CD4-positive, CD25-positive, alpha-beta regulatory T cell (primary cell): ENCODE measurements around the gene FRMD3. TPM values are rescaled to one million over a fixed set of nuclear protein-coding genes. Genes with fewer than 3 reads are reported as not detected.

ENCODE experiments used
- ATAC-seq, 2 donors: fragments of 150-1000 bp; cut with Tn5 transposase; one replicate each; pipeline ENCODE4 v1.10.0; 2021; ENCODE audit warnings: low read depth in 2 of 2, moderate number of reproducible peaks in 2 of 2, moderate library complexity in 1 of 2
- DNase-seq, 3 donors: peaks; one replicate each; pipeline versions ENCODE4 v3.0.0 to v3.0.0-alpha.2; 2012 to 2022; ENCODE audit warnings: mixed read lengths in 1 of 3
- H3K27ac ChIP-seq: one replicate; pipeline ENCODE4 v1.7.0; 2013; ENCODE audit warnings: mild to moderate bottlenecking, low read length; ENCODE audit not compliant: insufficient read depth, poor library complexity, severe bottlenecking
- H3K27me3 ChIP-seq: one replicate; pipeline ENCODE4 v1.7.0; 2013; ENCODE audit warnings: low read length; ENCODE audit not compliant: control insufficient read depth, insufficient read depth
- H3K36me3 ChIP-seq: one replicate; pipeline ENCODE4 v1.7.0; 2013; ENCODE audit warnings: mild to moderate bottlenecking, low read length, moderate library complexity; ENCODE audit not compliant: control insufficient read depth, insufficient read depth
- H3K4me1 ChIP-seq: 2 replicates; pipeline ENCODE4 v1.7.0; 2013; ENCODE audit warnings: mild to moderate bottlenecking, low read length; ENCODE audit not compliant: insufficient read depth, control insufficient read depth, poor library complexity, severe bottlenecking
- H3K4me3 ChIP-seq: one replicate; pipeline ENCODE4 v1.7.0; 2013; ENCODE audit warnings: low read depth, mild to moderate bottlenecking, low read length, moderate library complexity
- H3K9me3 ChIP-seq, 2 experiments: 1 replicate in 1 of 2; 2 replicates in 1 of 2; pipeline ENCODE4 v1.7.0; 2013; ENCODE audit warnings: low read length in 2 of 2, mild to moderate bottlenecking in 1 of 2, moderate library complexity in 1 of 2; ENCODE audit not compliant: control insufficient read depth in 2 of 2
- H3K27ac Mint-ChIP-seq, 3 donors: one replicate each; pipeline ENCODE4 v1.8.0; 2020 to 2022; ENCODE audit warnings: mild to moderate bottlenecking in 3 of 3, mixed read lengths in 3 of 3, moderate library complexity in 2 of 3
- H3K27me3 Mint-ChIP-seq: one replicate; pipeline ENCODE4 v1.8.0; 2022; ENCODE audit warnings: mild to moderate bottlenecking, mixed read lengths
- H3K36me3 Mint-ChIP-seq: one replicate; pipeline ENCODE4 v1.8.0; 2020; ENCODE audit warnings: mixed read lengths
- H3K4me1 Mint-ChIP-seq, 4 donors: one replicate each; pipeline ENCODE4 v1.8.0; 2020 to 2022; ENCODE audit warnings: mixed read lengths in 4 of 4, mild to moderate bottlenecking in 1 of 4
- H3K4me3 Mint-ChIP-seq, 4 donors: one replicate each; pipeline ENCODE4 v1.8.0; 2020 to 2022; ENCODE audit warnings: mild to moderate bottlenecking in 4 of 4, mixed read lengths in 4 of 4, moderate library complexity in 3 of 4
- H3K9me3 Mint-ChIP-seq, 7 donors: one replicate each; pipeline ENCODE4 v1.8.0; 2020 to 2022; ENCODE audit warnings: mixed read lengths in 7 of 7, mild to moderate bottlenecking in 3 of 7, moderate library complexity in 2 of 7
- polyA plus RNA-seq, 4 donors: library from polyadenylated mRNA; unstranded; fragments of 300-500 nt; fragmentation: Illumina TruSeq; gene quantifications; one replicate each; pipeline ENCODE4 v1.2.3, GENCODE V29; 2021
- total RNA-seq: library from RNA; stranded (reverse); gene quantifications from one replicate; pipeline ENCODE4 v1.2.3, GENCODE V29; 2022

Gene FRMD3
- total and polyA plus RNA-seq, 5 donors from 2014 or later = 0.25 to 2.8 TPM; not detected in 3

GRCh38 chr9:83448626-83449025 lies 89.6 kb downstream of the FRMD3 start:
- Histone ChIP-seq H3K4me3 (no peak overlapping the region), H3K9me3 (no peaks in the 10 kb centered on the region), H3K4me1 (no peaks in the 10 kb centered on the region), H3K36me3 (no peaks in the 10 kb centered on the region), H3K27me3 (no peaks in the 10 kb centered on the region), H3K27ac (no peak overlapping the region)
- Mint-ChIP-seq H3K27me3 (no peaks in the 10 kb centered on the region), H3K36me3 (no peaks in the 10 kb centered on the region), H3K4me3 (no peak overlapping the region), H3K27ac (no peak overlapping the region), H3K4me1 (no peaks in the 10 kb centered on the region), H3K9me3 (peaks cover 0 to 3% (median 0%) of the 10 kb centered on the region in 7 donors)
- ATAC-seq (no peak), DNase-seq (no peak)

DNA sequence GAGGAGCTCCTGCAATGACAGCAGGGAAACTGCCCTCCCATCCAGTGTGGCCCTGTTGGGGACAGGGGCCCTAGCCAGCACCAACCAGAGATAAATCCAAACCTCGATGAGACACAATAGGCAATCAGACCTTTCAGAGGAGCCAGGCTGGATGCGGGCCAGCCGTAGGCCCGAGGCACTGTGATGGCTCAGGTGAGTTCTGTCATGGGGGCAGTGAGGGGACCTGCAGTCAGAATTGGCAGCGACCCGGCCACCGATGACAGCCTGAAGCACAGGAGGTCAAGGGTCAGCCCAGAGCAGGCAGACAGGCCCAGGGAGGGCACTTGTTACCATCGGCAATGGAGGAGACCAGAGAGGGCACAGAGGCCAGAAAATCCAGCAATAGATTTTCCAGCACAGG lies 90.8 kb downstream of the FRMD3 start:
- Mint-ChIP-seq H3K4me1 (no peaks in the 10 kb centered on the region), H3K36me3 (no peaks in the 10 kb centered on the region), H3K9me3 (peaks cover 0 to 4% (median 0%) of the 10 kb centered on the region in 7 donors), H3K27me3 (no peaks in the 10 kb centered on the region), H3K27ac (no peak overlapping the region), H3K4me3 (no peak overlapping the region)
- H3K27me3 ChIP-seq = no peaks in the 10 kb centered on the region
- no peak overlapping the region for H3K4me3 ChIP-seq
- no peaks in the 10 kb centered on the region for H3K36me3 ChIP-seq
- H3K27ac ChIP-seq = no peak overlapping the region
- DNase-seq (no peak), ATAC-seq (no peak)
- no peaks in the 10 kb centered on the region for H3K4me1 ChIP-seq
- H3K9me3 ChIP-seq = no peaks in the 10 kb centered on the region

GRCh38 chr9:83445703-83446265 lies 92.4 kb downstream of the FRMD3 start:
- no peaks in the 10 kb centered on the region for H3K27me3 Mint-ChIP-seq
- no peaks in the 10 kb centered on the region for H3K9me3 ChIP-seq
- no peak overlapping the region for H3K27ac ChIP-seq
- ATAC-seq (no peak), DNase-seq (no peak)
- H3K27me3 ChIP-seq = no peaks in the 10 kb centered on the region
- H3K4me1 ChIP-seq = no peaks in the 10 kb centered on the region
- H3K27ac Mint-ChIP-seq = no peak overlapping the region
- no peak overlapping the region for H3K4me3 ChIP-seq
- no peak overlapping the region for H3K4me3 Mint-ChIP-seq
- peaks cover 0 to 4% (median 0%) of the 10 kb centered on the region in 7 donors for H3K9me3 Mint-ChIP-seq
- no peaks in the 10 kb centered on the region for H3K36me3 ChIP-seq
- H3K4me1 Mint-ChIP-seq = no peaks in the 10 kb centered on the region
- H3K36me3 Mint-ChIP-seq = no peaks in the 10 kb centered on the region

- H3K27me3 ChIP-seq = no peaks in the 10 kb centered on the region
- no peaks in the 10 kb centered on the region for H3K36me3 Mint-ChIP-seq
- H3K27ac Mint-ChIP-seq = no peak overlapping the region
- no peaks in the 10 kb centered on the region for H3K36me3 ChIP-seq
- H3K27ac ChIP-seq = no peak overlapping the region
- peaks cover 0 to 4% (median 0%) of the 10 kb centered on the region in 7 donors for H3K9me3 Mint-ChIP-seq
- DNase-seq = no peak
- no peaks in the 10 kb centered on the region for H3K4me1 ChIP-seq
- ATAC-seq = no peak
- no peaks in the 10 kb centered on the region for H3K27me3 Mint-ChIP-seq
- no peaks in the 10 kb centered on the region for H3K4me1 Mint-ChIP-seq
- H3K9me3 ChIP-seq = no peaks in the 10 kb centered on the region
- H3K4me3 ChIP-seq = no peak overlapping the region
- no peak overlapping the region for H3K4me3 Mint-ChIP-seq
These were observed 94.1 kb downstream of the FRMD3 start for GRCh38 chr9:83444110-83444509.

DNA sequence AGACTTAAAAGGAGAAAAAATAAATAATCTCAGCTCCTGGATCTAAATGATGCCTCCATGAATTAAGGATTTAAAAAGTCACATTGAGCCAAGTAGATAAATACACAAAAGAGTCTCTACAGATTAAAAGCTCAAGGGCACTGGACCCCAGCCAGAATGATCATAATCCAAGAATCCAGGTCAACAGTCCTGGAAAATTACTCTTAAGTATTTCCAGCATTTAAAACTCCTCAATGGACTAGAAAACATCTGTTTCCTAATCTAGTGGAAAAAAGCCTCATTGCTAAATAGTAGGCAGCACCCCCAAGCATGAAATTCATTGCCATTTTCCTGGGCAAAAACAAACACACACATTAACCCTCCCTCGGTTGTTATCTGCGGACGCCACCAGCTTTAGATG lies 96.8 kb downstream of the FRMD3 start:
- no peak overlapping the region for H3K4me3 Mint-ChIP-seq
- H3K4me1 Mint-ChIP-seq = no peaks in the 10 kb centered on the region
- H3K4me1 ChIP-seq = no peaks in the 10 kb centered on the region
- no peaks in the 10 kb centered on the region for H3K27me3 ChIP-seq
- no peaks in the 10 kb centered on the region for H3K9me3 ChIP-seq
- DNase-seq = no peak
- H3K36me3 Mint-ChIP-seq = no peaks in the 10 kb centered on the region
- no peak overlapping the region for H3K4me3 ChIP-seq
- peaks cover 0 to 4% (median 0%) of the 10 kb centered on the region in 7 donors for H3K9me3 Mint-ChIP-seq
- no peaks in the 10 kb centered on the region for H3K36me3 ChIP-seq
- H3K27ac Mint-ChIP-seq = no peak overlapping the region
- H3K27ac ChIP-seq = no peak overlapping the region
- ATAC-seq = no peak
- H3K27me3 Mint-ChIP-seq = no peaks in the 10 kb centered on the region

GRCh38 chr9:83440641-83441040 lies 97.6 kb downstream of the FRMD3 start:
- H3K27ac ChIP-seq = no peak overlapping the region
- H3K4me1 ChIP-seq = no peaks in the 10 kb centered on the region
- no peaks in the 10 kb centered on the region for H3K4me1 Mint-ChIP-seq
- H3K4me3 ChIP-seq = no peak overlapping the region
- peaks cover 0 to 4% (median 0%) of the 10 kb centered on the region in 7 donors for H3K9me3 Mint-ChIP-seq
- ATAC-seq = no peak
- DNase-seq = no peak
- H3K27me3 ChIP-seq = no peaks in the 10 kb centered on the region
- H3K27me3 Mint-ChIP-seq = no peaks in the 10 kb centered on the region
- no peaks in the 10 kb centered on the region for H3K36me3 ChIP-seq
- H3K9me3 ChIP-seq = no peaks in the 10 kb centered on the region
- H3K27ac Mint-ChIP-seq = no peak overlapping the region
- no peak overlapping the region for H3K4me3 Mint-ChIP-seq
- H3K36me3 Mint-ChIP-seq = no peaks in the 10 kb centered on the region

- no peaks in the 10 kb centered on the region for H3K9me3 Mint-ChIP-seq
- Histone ChIP-seq H3K4me3 (no peak overlapping the region), H3K27ac (no peak overlapping the region), H3K27me3 (no peaks in the 10 kb centered on the region), H3K9me3 (no peaks in the 10 kb centered on the region), H3K4me1 (no peaks in the 10 kb centered on the region), H3K36me3 (no peaks in the 10 kb centered on the region)
- no peaks in the 10 kb centered on the region for H3K27me3 Mint-ChIP-seq
- no peak overlapping the region for H3K4me3 Mint-ChIP-seq
- ATAC-seq (no peak), DNase-seq (no peak)
- no peaks in the 10 kb centered on the region for H3K36me3 Mint-ChIP-seq
- H3K4me1 Mint-ChIP-seq = no peaks in the 10 kb centered on the region
- H3K27ac Mint-ChIP-seq = no peak overlapping the region
These were observed 102.9 kb downstream of the FRMD3 start for GRCh38 chr9:83435301-83435700.

DNA sequence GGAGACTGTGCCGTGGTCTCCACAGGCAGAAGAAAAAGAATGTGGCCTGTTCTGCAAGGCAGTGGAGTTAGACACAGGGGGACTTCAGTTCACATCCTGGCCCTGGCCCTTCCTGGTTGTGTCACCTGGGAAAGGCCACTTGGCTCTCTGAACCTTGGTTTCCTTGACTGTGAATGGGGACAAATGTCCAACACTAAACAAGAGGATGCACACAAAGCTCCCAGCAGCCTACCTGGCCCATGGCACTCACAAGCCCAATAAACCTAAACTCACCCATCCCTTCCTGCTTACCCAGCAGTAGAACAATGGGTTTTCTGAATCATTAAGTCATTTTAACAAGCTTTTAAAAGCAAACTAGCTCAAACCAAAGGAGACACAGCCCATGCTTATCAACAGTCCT lies 103.9 kb downstream of the FRMD3 start:
- H3K27ac Mint-ChIP-seq = no peak overlapping the region
- H3K4me1 ChIP-seq = no peaks in the 10 kb centered on the region
- H3K27me3 Mint-ChIP-seq = no peaks in the 10 kb centered on the region
- no peaks in the 10 kb centered on the region for H3K36me3 Mint-ChIP-seq
- H3K9me3 ChIP-seq = no peaks in the 10 kb centered on the region
- DNase-seq (no peak), ATAC-seq (no peak)
- no peak overlapping the region for H3K4me3 Mint-ChIP-seq
- no peak overlapping the region for H3K4me3 ChIP-seq
- no peaks in the 10 kb centered on the region for H3K27me3 ChIP-seq
- H3K9me3 Mint-ChIP-seq = no peaks in the 10 kb centered on the region
- no peak overlapping the region for H3K27ac ChIP-seq
- no peaks in the 10 kb centered on the region for H3K36me3 ChIP-seq
- H3K4me1 Mint-ChIP-seq = no peaks in the 10 kb centered on the region
